GM12878 (cell line): ENCODE data around the gene HSPA1B. TPM values are rescaled to one million over a fixed set of nuclear protein-coding genes. Genes with fewer than 3 reads are reported as not detected.

Experiments
- BCLAF1 ChIP-seq: fragments of 450-650 bp; IDR thresholded peaks from 2 replicates; pipeline ENCODE4 v1.6.1; 2017; ENCODE audit warnings: antibody characterized with exemption, mild to moderate bottlenecking, moderate library complexity
- BRCA1 ChIP-seq: IDR thresholded peaks from 2 replicates; pipeline ENCODE4 v1.6.1; 2011; ENCODE audit warnings: low read depth, low read length, improper control_type of control experiment
- CHD2 ChIP-seq: IDR thresholded peaks from 2 replicates; pipeline ENCODE4 v1.6.1; 2011; ENCODE audit warnings: low read depth, low read length, improper control_type of control experiment, borderline replicate concordance
- CHD4 ChIP-seq: fragments of 200-600 bp; sonication (generic); IDR thresholded peaks from 2 replicates; pipeline ENCODE4 v1.6.1; 2016; ENCODE audit warnings: mild to moderate bottlenecking
- EED ChIP-seq: sonication (generic); IDR thresholded peaks from 2 replicates; pipeline ENCODE4 v1.6.1; 2016; ENCODE audit warnings: antibody characterized with exemption, low read depth
- ESRRA ChIP-seq: IDR thresholded peaks from 2 replicates; pipeline ENCODE4 v1.6.1; 2012; ENCODE audit warnings: mild to moderate bottlenecking, low read length, improper control_type of control experiment
- HDGF ChIP-seq: fragments of 450-650 bp; IDR thresholded peaks from 2 replicates; pipeline ENCODE4 v1.6.1; 2016; ENCODE audit warnings: antibody characterized with exemption
- IKZF1 ChIP-seq: fragments of 450-650 bp; conservative IDR thresholded peaks from 2 replicates; pipeline ENCODE4 v1.6.1; 2017; ENCODE audit warnings: antibody characterized with exemption, mild to moderate bottlenecking
- MEF2B ChIP-seq: fragments of 450-650 bp; IDR thresholded peaks from 2 replicates; pipeline ENCODE4 v1.6.1; 2018; ENCODE audit warnings: mild to moderate bottlenecking, moderate library complexity; ENCODE audit not compliant: partially characterized antibody, poor library complexity, severe bottlenecking
- MTA2 ChIP-seq: fragments of 450-650 bp; IDR thresholded peaks from 2 replicates; pipeline ENCODE4 v1.6.1; 2016; ENCODE audit warnings: low read depth, mild to moderate bottlenecking, moderate library complexity
- NRF1 ChIP-seq: conservative IDR thresholded peaks from 2 replicates; pipeline ENCODE4 v1.6.1; 2011; ENCODE audit warnings: mild to moderate bottlenecking, low read depth, low read length, improper control_type of control experiment
- PKNOX1 ChIP-seq: fragments of 450-650 bp; IDR thresholded peaks from 2 replicates; pipeline ENCODE4 v1.6.1; 2016; ENCODE audit warnings: mild to moderate bottlenecking
- REST ChIP-seq: IDR thresholded peaks from 2 replicates; pipeline ENCODE4 v1.6.1; 2012; ENCODE audit warnings: mild to moderate bottlenecking, low read depth, low read length
- SP1 ChIP-seq: IDR thresholded peaks from one replicate; pipeline ENCODE4 v1.6.1; 2011; ENCODE audit warnings: low read depth, low read length
- SRF ChIP-seq, 2 experiments: IDR thresholded peaks; 2 replicates each; pipeline ENCODE4 v1.6.1; 2011; ENCODE audit warnings: low read depth in 2 of 2, low read length in 2 of 2, mild to moderate bottlenecking in 1 of 2, moderate library complexity in 1 of 2
- TBL1XR1 ChIP-seq: IDR thresholded peaks from 2 replicates; pipeline ENCODE4 v1.6.1; 2012; ENCODE audit warnings: low read depth, low read length, improper control_type of control experiment
- TCF12 ChIP-seq: IDR thresholded peaks from 2 replicates; pipeline ENCODE4 v1.6.1; 2011; ENCODE audit warnings: low read depth, mild to moderate bottlenecking, low read length
- ZNF687 ChIP-seq: fragments of 450-650 bp; IDR thresholded peaks from 2 replicates; pipeline ENCODE4 v1.6.1; 2017; ENCODE audit warnings: mild to moderate bottlenecking, moderate library complexity
- polyA plus RNA-seq, 11 experiments: library from polyadenylated mRNA; depleted of rRNA in 4 of 11; unstranded in 6 of 11; stranded (reverse) in 5 of 11; fragments of >200 nt; fragmentation: Nextera tagmentation in 4 of 11; fragmentation: Illumina TruSeq in 1 of 11; extraction: Ambion mirVana in 4 of 11; extraction: Trizol in 1 of 11; gene quantifications; 1 replicate in 1 of 11; 2 replicates in 10 of 11; pipeline versions ENCODE4 v1.2.1 to v1.2.3, GENCODE V29; 2011 to 2016; ENCODE audit warnings: inconsistent platforms in 2 of 11, missing spikeins in 2 of 11, low read depth in 1 of 11
- total RNA-seq, 4 experiments: library from RNA; depleted of rRNA in 3 of 4; stranded (reverse); fragments of >200 nt in 3 of 4; fragmentation: Illumina TruSeq in 1 of 4; extraction: Trizol in 1 of 4; gene quantifications; 2 replicates each; pipeline versions ENCODE4 v1.2.1 to v1.2.3, GENCODE V29; 2013 to 2021

The HSPA1B gene
- total and polyA plus RNA-seq, 10 of the 15 experiments (the other 5 are each of a cell fraction or from before 2014, with no cell fraction given) = 0.11 to 40.5 (median 12.8) TPM

- TF ChIP-seq ZNF687 = peak; percentile 69; the same call in 1 of the 2 replicates
- peak; percentile 89 for TF ChIP-seq HDGF
- no peak for TF ChIP-seq BCLAF1
- peak; percentile 65 for TF ChIP-seq NRF1
- 0 out of 2 replicates have a peak, but pooled peaks have one; percentile 5 for TF ChIP-seq MTA2
- TF ChIP-seq IKZF1 = peak; percentile 91
- 0 out of 2 replicates have a peak, but pooled peaks have one; percentile 63 for TF ChIP-seq ESRRA
- TF ChIP-seq TCF12 = peak; percentile 64; the same call in 1 of the 2 replicates
- no peak for TF ChIP-seq CHD4
- TF ChIP-seq EED = peak; percentile 34
- TF ChIP-seq MEF2B = peak; percentile 30
- TF ChIP-seq REST = no peak
- TF ChIP-seq BRCA1 = no peak
- TF ChIP-seq SRF (IDR thresholded peaks at IDR 0.05; ENCODE audit: low read depth in 2 of 2, low read length in 2 of 2) = 0 out of 4 replicates have a peak, but pooled peaks of 1 of the 2 experiments have one; percentile 32
- no peak for TF ChIP-seq TBL1XR1
- TF ChIP-seq PKNOX1 = peak; percentile 42
- no peak for TF ChIP-seq CHD2
- peak; percentile 54 for TF ChIP-seq SP1
Observed at GRCh38 chr6:31806470-31807272, 20.9 kb upstream of the HSPA1B start, which contains the start of gene LSM2 (continued).
